ENCODE data around the gene OAS1.
"Not testable (repeated sequence)": the region's sequence is repeated elsewhere in the genome, so short reads cannot be mapped to it uniquely, and the experiment has no call there.

OAS1 gene

GRCh38 chr12:112900298-112901145 is 6.2 kb upstream of the OAS1 start:
- no peak for DNase-seq

GRCh38 chr12:112901271-112901670 is 5.5 kb upstream of the OAS1 start:
- no peak for DNase-seq

- no peak for DNase-seq
Observed at GRCh38 chr12:112904571-112904970, 2.2 kb upstream of the OAS1 start.

GRCh38 chr12:112905451-112906089 is 1.2 kb upstream of the OAS1 start:
- DNase-seq, result no peak

GRCh38 chr12:112907415-112908157 is 824 bp downstream of the OAS1 start:
- DNase-seq, result no peak

- no peak for DNase-seq
Observed at GRCh38 chr12:112908548-112908947, 1.8 kb downstream of the OAS1 start.

- DNase-seq, result no peak
Observed at GRCh38 chr12:112909693-112910092, 2.9 kb downstream of the OAS1 start.

- no peak for DNase-seq
Observed at GRCh38 chr12:112913038-112913688, 6.4 kb downstream of the OAS1 start.

GRCh38 chr12:112913888-112914287 is 7.1 kb downstream of the OAS1 start:
- not testable (repeated sequence) for DNase-seq

GRCh38 chr12:112916270-112916669 is 9.5 kb downstream of the OAS1 start:
- no peak for DNase-seq

GRCh38 chr12:112919121-112919520 is 12.4 kb downstream of the OAS1 start:
- DNase-seq, result no peak

GRCh38 chr12:112924986-112925385 is 18.2 kb downstream of the OAS1 start:
- DNase-seq, result no peak

GRCh38 chr12:112926416-112927033 is 19.8 kb downstream of the OAS1 start:
- DNase-seq, result not testable (repeated sequence)

GRCh38 chr12:112927475-112927874 is 20.7 kb downstream of the OAS1 start:
- DNase-seq, result no peak

- no peak for DNase-seq
Observed at GRCh38 chr12:112927925-112928324, 21.2 kb downstream of the OAS1 start.

- DNase-seq, result no peak
Observed at GRCh38 chr12:112928978-112929377, 22.2 kb downstream of the OAS1 start.

- DNase-seq, result no peak
Observed at GRCh38 chr12:112929715-112930114, 23.0 kb downstream of the OAS1 start.

GRCh38 chr12:112930350-112930749 is 23.6 kb downstream of the OAS1 start:
- no peak for DNase-seq

GRCh38 chr12:112932485-112933128 is 25.8 kb downstream of the OAS1 start:
- no peak for DNase-seq

- DNase-seq, result no peak
Observed at GRCh38 chr12:112933129-112933505, 26.4 kb downstream of the OAS1 start.

GRCh38 chr12:112936264-112936663 is 29.5 kb downstream of the OAS1 start:
- no peak for DNase-seq

- no peak for DNase-seq
Observed at GRCh38 chr12:112936927-112937326, 30.2 kb downstream of the OAS1 start.

Measured in NCI-H1048 (cell line).